ENCODE data around the gene DNER. TPM values are rescaled to one million over a fixed set of nuclear protein-coding genes. Genes with fewer than 3 reads are reported as not detected.

The DNER gene
- polyA plus RNA-seq, 3 donors = 0.12 to 0.20 (median 0.16) TPM

- H3K27ac Mint-ChIP-seq = peak overlapping the region; percentile 99 to 100 (median 100)
- WGBS (ENCODE audit: insufficient coverage) = no CpG with 5 or more reads among the region's 3 CpGs
Observed at GRCh38 chr2:229408962-229409361, 305.4 kb downstream of the DNER start.

DNA sequence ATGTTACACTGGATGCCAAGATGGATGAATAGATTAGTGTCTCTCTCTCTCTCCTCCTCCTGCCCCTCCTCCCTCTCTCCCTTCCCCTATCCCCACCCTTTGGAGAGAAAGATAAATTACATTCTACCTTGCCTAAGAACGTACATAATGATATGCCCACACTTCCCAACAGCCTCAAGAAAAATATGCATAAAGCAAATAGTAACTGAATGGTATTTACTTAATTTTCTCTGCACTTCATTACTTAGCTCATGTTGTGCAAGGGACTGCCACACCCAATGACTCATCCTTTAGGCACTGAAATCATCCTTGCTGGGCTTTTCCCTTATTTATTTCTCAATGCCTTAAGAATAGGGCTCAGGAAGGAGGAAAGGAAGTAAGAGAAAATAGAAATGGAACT lies 306.0 kb downstream of the DNER start:
- no peak overlapping the region for H2AFZ ChIP-seq (ENCODE audit: insufficient read depth, low read depth, low read length, poor library complexity, severe bottlenecking)
- Mint-ChIP-seq H3K4me1 (peaks cover 53% of the 10 kb centered on the region), H3K9me3 (peaks cover 2 to 8% (median 3%) of the 10 kb centered on the region in 7 donors), H3K27ac (peak overlapping the region; percentile 99 to 100 (median 100)), H3K36me3 (peaks cover 9 to 16% of the 10 kb centered on the region in 2 donors), H3K4me3 (peak overlapping the region in 1 of 2 donors; percentile 82), H3K27me3 (ENCODE audit: low read depth in 3 of 3) (peaks cover 0 to 5% (median 4%) of the 10 kb centered on the region in 3 donors)
- no peak for TF ChIP-seq CTCF (IDR thresholded peaks at IDR 0.05)
- peak overlapping the region in 1 of 3 experiments; percentile 48 for H3K4me3 ChIP-seq (replicated peaks in 1 of 3; ENCODE audit: low read depth in 2 of 3, low read length in 3 of 3)
- peak overlapping the region; percentile 56 for H3K4me2 ChIP-seq (replicated peaks; ENCODE audit: extremely low read depth, low read length, poor library complexity, severe bottlenecking)
- peak overlapping the region; percentile 99 for H3K27ac ChIP-seq (ENCODE audit: low read depth in 1 of 2, low read length in 2 of 2)
- no peaks in the 10 kb centered on the region for H3K36me3 ChIP-seq (replicated peaks in 1 of 2; ENCODE audit: control insufficient read depth in 1 of 2, insufficient read depth in 2 of 2, low read length in 2 of 2)
- no peaks in the 10 kb centered on the region for H4K20me1 ChIP-seq (ENCODE audit: insufficient read depth, low read length)
- peak overlapping the region; percentile 78 for H3K9ac ChIP-seq (ENCODE audit: insufficient read depth, low read length, poor library complexity, severe bottlenecking)
- peaks cover 39 to 59% of the 10 kb centered on the region in 2 donors for H3K4me1 ChIP-seq (ENCODE audit: control insufficient read depth in 1 of 2, insufficient read depth in 2 of 2, low read length in 2 of 2)
- no peaks in the 10 kb centered on the region for H3K27me3 ChIP-seq (ENCODE audit: control insufficient read depth in 2 of 2, insufficient read depth in 2 of 2, low read length in 2 of 2)
- H3K9me3 ChIP-seq (replicated peaks in 1 of 2; ENCODE audit: control insufficient read depth in 1 of 2, insufficient read depth in 1 of 2, low read length in 2 of 2) = no peaks in the 10 kb centered on the region
- DNase-seq = peak; percentile 95 to 97 (median 97)
- intact Hi-C loops (cut with micrococcal nuclease) = loop anchor here in 1 of 2 donors (1.0 kb wide), 1 partner anchor 8 kb away; no protein-coding TSS in a partner anchor
- no CpG with 5 or more reads among the region's 1 CpG for WGBS (ENCODE audit: insufficient coverage)
- no peaks in the 10 kb centered on the region for H3K79me2 ChIP-seq (ENCODE audit: insufficient read depth, low read length)

More at GRCh38 chr2:229408962-229409361, 305.4 kb downstream of the DNER start:
- H3K4me2 ChIP-seq (replicated peaks; ENCODE audit: extremely low read depth, low read length, poor library complexity, severe bottlenecking) = peak overlapping the region; percentile 56
- peak; percentile 62 to 80 (median 71) for DNase-seq
- no peak overlapping the region for H2AFZ ChIP-seq (ENCODE audit: insufficient read depth, low read depth, low read length, poor library complexity, severe bottlenecking)
- H3K79me2 ChIP-seq (ENCODE audit: insufficient read depth, low read length) = no peaks in the 10 kb centered on the region
- H3K4me3 ChIP-seq (replicated peaks in 1 of 3; ENCODE audit: low read depth in 2 of 3, low read length in 3 of 3) = peak overlapping the region in 2 of 3 experiments; percentile 9 to 48
- no peaks in the 10 kb centered on the region for H3K36me3 ChIP-seq (replicated peaks in 1 of 2; ENCODE audit: control insufficient read depth in 1 of 2, insufficient read depth in 2 of 2, low read length in 2 of 2)
- Mint-ChIP-seq H3K9me3 (peaks cover 2 to 8% (median 3%) of the 10 kb centered on the region in 7 donors), H3K4me3 (peak overlapping the region; percentile 21 to 82), H3K27me3 (ENCODE audit: low read depth in 3 of 3) (peaks cover 0 to 4% (median 3%) of the 10 kb centered on the region in 3 donors), H3K4me1 (peaks cover 50% of the 10 kb centered on the region), H3K36me3 (peaks cover 9 to 16% of the 10 kb centered on the region in 2 donors)
- H3K27ac ChIP-seq (ENCODE audit: low read depth in 1 of 2, low read length in 2 of 2) = peak overlapping the region; percentile 99
- H3K9me3 ChIP-seq (replicated peaks in 1 of 2; ENCODE audit: control insufficient read depth in 1 of 2, insufficient read depth in 1 of 2, low read length in 2 of 2) = no peaks in the 10 kb centered on the region
- H3K27me3 ChIP-seq (ENCODE audit: control insufficient read depth in 2 of 2, insufficient read depth in 2 of 2, low read length in 2 of 2) = no peaks in the 10 kb centered on the region
- no peak for TF ChIP-seq CTCF (IDR thresholded peaks at IDR 0.05)
- peak overlapping the region; percentile 78 for H3K9ac ChIP-seq (ENCODE audit: insufficient read depth, low read length, poor library complexity, severe bottlenecking)
- intact Hi-C loops (cut with micrococcal nuclease) = loop anchor here in 1 of 2 donors (1.0 kb wide), 1 partner anchor 7 kb away; no protein-coding TSS in a partner anchor
- no peaks in the 10 kb centered on the region for H4K20me1 ChIP-seq (ENCODE audit: insufficient read depth, low read length)
- peaks cover 41 to 61% of the 10 kb centered on the region in 2 donors for H3K4me1 ChIP-seq (ENCODE audit: control insufficient read depth in 1 of 2, insufficient read depth in 2 of 2, low read length in 2 of 2)
